ENCODE measurements around the gene BSN.
A peak's percentile ranks its signal among the peaks of the same experiment; 100 is the strongest.

BSN gene

DNA sequence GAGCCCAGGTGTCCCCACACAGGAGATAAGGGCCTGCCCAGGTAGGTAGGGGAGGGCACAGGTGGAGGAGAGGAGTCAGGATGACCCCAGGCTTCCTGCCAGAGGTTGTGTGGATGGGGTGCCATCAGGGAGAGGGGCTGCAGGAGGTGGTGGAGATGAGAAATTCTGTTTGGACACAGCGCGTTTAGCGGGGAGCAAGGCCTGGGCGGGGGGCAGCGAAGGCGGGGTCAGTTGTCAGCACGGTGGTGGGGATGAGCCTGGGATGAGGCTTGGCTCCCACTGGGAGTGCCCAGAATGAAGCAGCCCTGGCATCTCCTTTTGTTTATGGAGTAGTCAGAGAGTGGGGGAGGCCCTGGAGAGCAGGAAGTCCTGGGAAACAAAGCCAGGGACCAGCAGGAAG lies 149.7 kb downstream of the BSN start:
- no peak for TF ChIP-seq CTCF (IDR thresholded peaks at IDR 0.05; ENCODE audit: low read depth, low read length)
- DNase-seq, result no peak
- H3K27me3 ChIP-seq (ENCODE audit: insufficient read depth, low read depth, severe bottlenecking), result no peaks in the 10 kb centered on the region
- peaks cover 12% of the 10 kb centered on the region for H3K36me3 ChIP-seq
- 0 out of 2 replicates have a peak overlapping the region, but pooled peaks have one; percentile 3 for H3K27ac ChIP-seq
- no peaks in the 10 kb centered on the region for H3K9me3 ChIP-seq (ENCODE audit: severe bottlenecking)
- H3K4me3 ChIP-seq (ENCODE audit: low read depth, low read length), result no peak overlapping the region

DNA sequence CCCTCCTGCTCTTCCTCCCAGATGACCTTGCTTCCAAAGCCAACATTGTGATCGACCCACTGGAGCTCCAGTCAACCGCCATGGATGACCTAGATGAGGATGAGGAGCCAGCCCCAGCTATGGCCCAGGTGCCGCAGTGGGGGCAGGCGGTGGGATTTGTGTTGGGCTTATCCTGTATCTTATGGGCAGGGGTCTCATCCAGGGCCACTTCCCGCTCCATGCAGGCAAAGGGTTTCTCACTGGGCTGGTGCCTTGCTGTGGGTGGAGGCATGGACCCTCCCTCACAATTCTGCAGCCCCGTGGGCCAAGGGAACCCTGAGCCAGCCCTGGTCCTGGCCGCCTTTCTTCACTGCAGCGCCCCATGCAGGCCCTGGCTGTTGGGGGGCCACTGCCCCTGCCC lies 150.4 kb downstream of the BSN start:
- Histone ChIP-seq H3K27ac (no peak overlapping the region), H3K36me3 (peaks cover 12% of the 10 kb centered on the region), H3K27me3 (ENCODE audit: insufficient read depth, low read depth, severe bottlenecking) (no peaks in the 10 kb centered on the region), H3K4me3 (ENCODE audit: low read depth, low read length) (no peak overlapping the region), H3K9me3 (ENCODE audit: severe bottlenecking) (no peaks in the 10 kb centered on the region)
- no peak for TF ChIP-seq CTCF (IDR thresholded peaks at IDR 0.05; ENCODE audit: low read depth, low read length)
- DNase-seq, result no peak

DNA sequence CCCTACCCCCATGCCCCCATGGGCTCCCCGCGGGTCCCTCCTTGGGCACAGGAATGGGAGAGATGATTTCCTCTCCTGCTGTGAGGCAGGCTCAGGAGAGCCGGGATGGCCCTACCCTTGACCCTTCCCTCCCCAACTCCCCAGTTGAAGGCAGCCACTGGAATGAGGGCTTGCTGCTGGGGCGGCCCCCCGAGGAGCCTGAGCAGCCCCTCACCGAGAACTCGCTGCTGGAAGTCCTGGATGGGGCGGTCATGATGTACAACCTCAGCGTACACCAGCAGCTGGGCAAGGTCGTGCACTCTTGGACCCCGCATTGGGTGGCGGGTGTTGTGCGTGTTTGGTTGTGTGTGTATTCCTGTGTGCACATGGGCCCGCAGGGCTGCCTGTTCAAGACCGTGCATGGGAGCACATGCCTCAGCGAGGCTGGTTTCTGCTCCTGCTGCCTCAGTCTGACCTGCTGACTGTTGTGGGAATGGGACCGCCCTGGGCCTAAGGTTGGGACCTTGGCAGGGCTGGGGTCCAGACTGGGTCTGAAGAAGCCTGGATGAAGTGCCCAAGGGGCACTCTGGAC lies 151.2 kb downstream of the BSN start:
- H3K27me3 ChIP-seq (ENCODE audit: insufficient read depth, low read depth, severe bottlenecking), result no peaks in the 10 kb centered on the region

DNA sequence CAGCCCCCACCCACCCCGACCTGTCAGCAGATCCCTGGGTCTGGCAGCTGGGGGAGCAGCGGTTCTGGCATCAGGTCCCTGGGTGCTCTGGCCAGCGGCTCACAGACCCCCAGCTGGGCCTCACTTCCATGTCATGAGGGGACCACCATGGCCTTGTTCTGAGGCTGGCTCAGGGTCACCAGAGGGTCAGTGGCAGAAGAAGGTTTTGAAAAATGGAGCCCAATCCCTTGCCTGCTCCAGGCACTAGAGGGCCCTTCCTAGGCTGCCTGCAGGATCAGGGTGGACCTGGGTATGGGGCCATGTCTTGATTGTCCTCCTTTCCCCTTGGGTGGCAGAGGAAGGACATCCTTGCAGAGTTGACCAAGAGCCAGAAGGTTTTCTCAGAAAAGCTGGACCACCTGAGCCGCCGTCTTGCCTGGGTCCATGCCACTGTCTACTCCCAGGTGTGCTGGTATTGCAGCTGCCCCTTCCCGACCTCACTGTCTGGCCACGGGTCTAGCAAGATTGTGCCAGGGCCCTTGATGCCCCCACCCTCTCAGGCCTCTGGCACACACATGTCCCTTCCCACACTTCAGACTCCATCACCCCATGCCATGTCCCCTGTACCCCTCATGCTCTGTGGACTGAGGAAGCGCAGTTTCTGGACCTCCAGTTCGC lies 152.3 kb downstream of the BSN start:
- H3K9me3 ChIP-seq (ENCODE audit: severe bottlenecking), result no peaks in the 10 kb centered on the region
- H3K27me3 ChIP-seq (ENCODE audit: insufficient read depth, low read depth, severe bottlenecking), result no peaks in the 10 kb centered on the region
- TF ChIP-seq CTCF (IDR thresholded peaks at IDR 0.05; ENCODE audit: low read depth, low read length), result no peak
- no peak for DNase-seq
- no peak overlapping the region for H3K27ac ChIP-seq
- H3K4me3 ChIP-seq (ENCODE audit: low read depth, low read length), result no peak overlapping the region
- peaks cover 11% of the 10 kb centered on the region for H3K36me3 ChIP-seq

More for the DNA sequence above, 151.2 kb downstream of the BSN start:
- no peak for TF ChIP-seq CTCF (IDR thresholded peaks at IDR 0.05; ENCODE audit: low read depth, low read length)
- no peak overlapping the region for H3K4me3 ChIP-seq (ENCODE audit: low read depth, low read length)
- H3K9me3 ChIP-seq (ENCODE audit: severe bottlenecking), result no peaks in the 10 kb centered on the region
- peaks cover 12% of the 10 kb centered on the region for H3K36me3 ChIP-seq
- H3K27ac ChIP-seq, result no peak overlapping the region
- DNase-seq, result no peak

GRCh38 chr3:49707113-49707480 lies 152.8 kb downstream of the BSN start:
- H3K27me3 ChIP-seq (ENCODE audit: insufficient read depth, low read depth, severe bottlenecking), result no peaks in the 10 kb centered on the region
- TF ChIP-seq CTCF (IDR thresholded peaks at IDR 0.05; ENCODE audit: low read depth, low read length), result no peak
- H3K4me3 ChIP-seq (ENCODE audit: low read depth, low read length), result no peak overlapping the region
- H3K36me3 ChIP-seq, result peaks cover 9% of the 10 kb centered on the region
- H3K9me3 ChIP-seq (ENCODE audit: severe bottlenecking), result no peaks in the 10 kb centered on the region
- H3K27ac ChIP-seq, result no peak overlapping the region
- no peak for DNase-seq

DNA sequence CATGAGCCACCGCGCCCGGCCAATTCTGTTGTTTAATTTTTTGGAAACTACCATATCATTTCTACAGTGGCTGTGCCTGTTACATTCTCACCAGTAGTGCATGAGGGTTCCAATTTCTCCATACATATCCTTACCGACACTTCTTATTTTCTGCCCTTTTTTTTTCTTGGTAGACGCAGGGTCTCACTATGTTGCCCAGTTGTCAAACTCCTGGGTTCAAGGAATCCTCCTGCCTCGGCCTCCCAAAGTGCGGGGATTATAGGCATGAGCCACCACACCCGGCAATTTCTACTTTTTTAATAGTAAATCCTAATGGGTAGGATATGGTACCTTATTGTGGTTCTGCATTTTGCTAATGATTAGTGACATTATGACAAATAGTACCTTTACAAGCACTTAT lies 155.6 kb downstream of the BSN start:
- TF ChIP-seq CTCF (IDR thresholded peaks at IDR 0.05; ENCODE audit: low read depth, low read length), result no peak
- no peaks in the 10 kb centered on the region for H3K27me3 ChIP-seq (ENCODE audit: insufficient read depth, low read depth, severe bottlenecking)
- no peak overlapping the region for H3K27ac ChIP-seq
- H3K36me3 ChIP-seq, result peaks cover 4% of the 10 kb centered on the region; the same call in 1 of the 2 replicates
- no peak overlapping the region for H3K4me3 ChIP-seq (ENCODE audit: low read depth, low read length)
- no peak for DNase-seq
- H3K9me3 ChIP-seq (ENCODE audit: severe bottlenecking), result no peaks in the 10 kb centered on the region
